ENCODE results near the gene ATP11A. TPM values are rescaled to one million over a fixed set of nuclear protein-coding genes. Genes with fewer than 3 reads are reported as not detected.

Gene ATP11A
- total and polyA plus RNA-seq, 9 of the 15 experiments (the other 6 are each of a cell fraction or from before 2014, with no cell fraction given), result 0.38 to 34.2 (median 4.2) TPM

GRCh38 chr13:112932971-112933370, 243.1 kb downstream of the ATP11A start:
- H3K4me3 ChIP-seq, result no peak overlapping the region
- H3K27ac ChIP-seq (ENCODE audit: extremely low read depth, low read depth, low read length), result no peak overlapping the region
- H3K27me3 ChIP-seq (ENCODE audit: control insufficient read depth in 2 of 2, insufficient read depth in 2 of 2, low read length in 2 of 2), result peaks cover 3 to 40% of the 10 kb centered on the region in 2 experiments; a peak in 4 of 5 replicates
- FAIRE-seq, result no peak
- TF ChIP-seq TEAD4 (IDR thresholded peaks at IDR 0.05; ENCODE audit: low read length) (no peak), TEAD4 (CRISPR knock-in tag; IDR thresholded peaks at IDR 0.05; ENCODE audit: borderline replicate concordance) (no peak), ZNF146 (CRISPR knock-in tag; IDR thresholded peaks at IDR 0.05; ENCODE audit: unreplicated experiment) (no peak), ZBTB11 (CRISPR knock-in tag; IDR thresholded peaks at IDR 0.05) (no peak), USF2 (CRISPR knock-in tag; IDR thresholded peaks at IDR 0.05) (no peak), BRF2 (IDR thresholded peaks at IDR 0.05; ENCODE audit: borderline replicate concordance, insufficient read depth, insufficient read length) (no peak), TCF15 (CRISPR knock-in tag; IDR thresholded peaks at IDR 0.05) (no peak), HCFC1 (IDR thresholded peaks at IDR 0.05; ENCODE audit: low read depth, low read length) (no peak), ZNF740 (CRISPR knock-in tag; IDR thresholded peaks at IDR 0.05) (no peak), ZNF740 (tag; IDR thresholded peaks at IDR 0.05) (no peak), ZFP30 (CRISPR knock-in tag; IDR thresholded peaks at IDR 0.05; ENCODE audit: borderline replicate concordance) (no peak), TAF9B (IDR thresholded peaks at IDR 0.05; ENCODE audit: partially characterized antibody) (no peak)
- no peaks in the 10 kb centered on the region; a peak in 1 of 5 replicates for H3K4me1 ChIP-seq (replicated peaks in 1 of 2; ENCODE audit: control insufficient read depth in 2 of 2, insufficient read depth in 2 of 2, low read length in 2 of 2)
- POLR2A ChIA-PET, result interaction anchor here (0.6 to 2.0 kb wide), 3 partner anchors 10 to 36 kb away, joined by 3 to 4 read pairs (median 3); no protein-coding TSS in a partner anchor
- ATAC-seq, result no peak
- no peak overlapping the region for H3K9ac ChIP-seq (ENCODE audit: insufficient read depth in 1 of 2, low read depth in 2 of 2, low read length in 2 of 2)
- H3K9me3 ChIP-seq (replicated peaks; ENCODE audit: control insufficient read depth, insufficient read depth, low read depth, low read length), result no peaks in the 10 kb centered on the region
- no peaks in the 10 kb centered on the region for H3K9me1 ChIP-seq (ENCODE audit: control insufficient read depth, insufficient read depth, low read length)
- no TSS peak for BruUV-seq (replicated peaks)
- H4K20me1 ChIP-seq (replicated peaks; ENCODE audit: control insufficient read depth, insufficient read depth, low read length), result no peaks in the 10 kb centered on the region
- in situ Hi-C loops (cut with MboI), result loop anchor here (25.0 kb wide), 1 partner anchor 454 kb away; no protein-coding TSS in a partner anchor
- no peak overlapping the region for H3K4me2 ChIP-seq (ENCODE audit: insufficient read depth, low read length)
- H3K36me3 ChIP-seq (ENCODE audit: control insufficient read depth, insufficient read depth, low read length), result no peaks in the 10 kb centered on the region
- H2AFZ ChIP-seq (ENCODE audit: low read depth, low read length), result no peak overlapping the region
- CTCF ChIA-PET (ENCODE audit: low intra/inter-chr PET ratio), result interaction anchor here (1.0 to 1.1 kb wide), 2 partner anchors 9 to 100 kb away, joined by 3 read pairs; no protein-coding TSS in a partner anchor
- WGBS (ENCODE audit: insufficient coverage, low coverage, missing lambda C conversion rate), result 0% methylated on average over 6 of the region's 9 CpGs
- DNase-seq (ENCODE audit: extremely low read depth in 1 of 4, low spot score in 3 of 4), result no peak
- intact Hi-C loops (cut with micrococcal nuclease), result no loop called here
- no peaks in the 10 kb centered on the region for H3K79me2 ChIP-seq (ENCODE audit: control insufficient read depth, insufficient read depth, low read length)
